H1 (cell line): ENCODE data around the gene RUFY4. TPM values are rescaled to one million over a fixed set of nuclear protein-coding genes. Genes with fewer than 3 reads are reported as not detected.
A peak's percentile ranks its signal among the peaks of the same experiment; 100 is the strongest.

Experiments
- CTCF ChIA-PET: fragments of 300-600 bp; sonication (Branson Sonifier 250); formaldehyde crosslinking; loops from one replicate; lab custom pipeline; 2021; ENCODE audit not compliant: partially characterized antibody; lab: Charles Lee
- POLR2A ChIA-PET: fragments of 300-600 bp; sonication (Branson Sonifier 250); formaldehyde crosslinking; loops from one replicate; lab custom pipeline; 2021; ENCODE audit warnings: inconsistent platforms; ENCODE audit not compliant: partially characterized antibody; lab: Charles Lee
- DNase-seq, 2 experiments: peaks; one replicate each; pipeline versions ENCODE4 v3.0.0 to v3.0.0-alpha.2; 2010 to 2022; ENCODE audit warnings: low spot score in 2 of 2, low read depth in 1 of 2, mixed read lengths in 1 of 2
- FAIRE-seq: peaks from 2 replicates; lab custom pipeline; 2011; peaks lifted over from hg19 to GRCh38; lab: Jason Lieb, UNC
- H2AFZ ChIP-seq: 2 replicates; pipeline ENCODE4 v1.8.1; 2012; ENCODE audit warnings: low read length, inconsistent platforms
- H2AK5ac ChIP-seq: 2 replicates; pipeline ENCODE4 v1.6.1; 2013; ENCODE audit warnings: low read depth, low read length
- H2BK120ac ChIP-seq: replicated peaks from 2 replicates; pipeline ENCODE3; 2013; ENCODE audit warnings: low read depth, low read length, inconsistent platforms
- H2BK12ac ChIP-seq: 2 replicates; pipeline ENCODE4 v1.6.1; 2013; ENCODE audit warnings: low read depth, low read length
- H2BK15ac ChIP-seq: 2 replicates; pipeline ENCODE4 v1.6.1; 2013; ENCODE audit warnings: low read length
- H2BK20ac ChIP-seq: 2 replicates; pipeline ENCODE4 v1.6.1; 2013; ENCODE audit warnings: low read length
- H2BK5ac ChIP-seq: 2 replicates; pipeline ENCODE4 v1.6.1; 2013; ENCODE audit warnings: low read depth, low read length
- H3K14ac ChIP-seq: 2 replicates; pipeline ENCODE4 v1.6.1; 2013; ENCODE audit warnings: inconsistent platforms; ENCODE audit not compliant: insufficient read length
- H3K18ac ChIP-seq: 2 replicates; pipeline ENCODE4 v1.6.1; 2013; ENCODE audit warnings: low read length; ENCODE audit errors: extremely low read depth
- H3K23ac ChIP-seq: 2 replicates; pipeline ENCODE4 v1.6.1; 2013; ENCODE audit warnings: inconsistent platforms; ENCODE audit not compliant: insufficient read length
- H3K23me2 ChIP-seq: 2 replicates; pipeline ENCODE4 v1.6.1; 2013; ENCODE audit warnings: low read depth, low read length
- H3K27ac ChIP-seq: 2 replicates; pipeline ENCODE4 v1.6.1; 2011; ENCODE audit warnings: low read depth, low read length, inconsistent platforms
- H3K27me3 ChIP-seq, 4 experiments: replicated peaks in 1 of 4; 1 replicate in 1 of 4; 2 replicates in 3 of 4; pipeline versions ENCODE4 v1.6.1 to v1.8.1; 2011 to 2013; ENCODE audit warnings: low read length in 3 of 4, mild to moderate bottlenecking in 3 of 4, inconsistent platforms in 2 of 4, mixed read lengths in 2 of 4, moderate library complexity in 1 of 4; ENCODE audit not compliant: control insufficient read depth in 3 of 4, insufficient read depth in 3 of 4; ENCODE audit errors: extremely low read depth in 1 of 4
- H3K36me3 ChIP-seq, 4 experiments: 2 replicates each; pipeline versions ENCODE4 v1.6.1 to v1.8.1; 2011 to 2013; ENCODE audit warnings: mild to moderate bottlenecking in 4 of 4, low read length in 3 of 4, moderate library complexity in 2 of 4, control low read depth in 1 of 4, inconsistent platforms in 1 of 4; ENCODE audit not compliant: insufficient read depth in 4 of 4, control insufficient read depth in 2 of 4
- H3K4ac ChIP-seq: replicated peaks from 2 replicates; pipeline ENCODE3; 2013; ENCODE audit warnings: low read length, low read depth, mixed read lengths, inconsistent platforms; ENCODE audit not compliant: insufficient read length
- H3K4me1 ChIP-seq, 4 experiments: replicated peaks in 1 of 4; 1 replicate in 1 of 4; 2 replicates in 3 of 4; pipeline versions ENCODE4 v1.6.1 to v1.8.1; 2011 to 2013; ENCODE audit warnings: low read length in 3 of 4, inconsistent platforms in 2 of 4, mixed read lengths in 1 of 4; ENCODE audit not compliant: insufficient read depth in 4 of 4, control insufficient read depth in 3 of 4
- H3K4me2 ChIP-seq, 2 experiments: 2 replicates each; pipeline versions ENCODE4 v1.6.1 to v1.8.1; 2011 to 2013; ENCODE audit warnings: low read depth in 2 of 2, low read length in 2 of 2, control low read depth in 1 of 2, inconsistent platforms in 1 of 2, mild to moderate bottlenecking in 1 of 2; ENCODE audit not compliant: insufficient read depth in 1 of 2
- H3K4me3 ChIP-seq, 4 experiments: fragments of 200-600, 300-600 bp in 1 of 4; sonication (generic), shearing (Covaris generic), sonication (Bioruptor Twin) in 1 of 4; 2 replicates each; pipeline versions ENCODE4 v1.5.1 to v1.8.1; 2011 to 2016; ENCODE audit warnings: low read length in 4 of 4, low read depth in 3 of 4, control low read depth in 2 of 4, inconsistent platforms in 2 of 4, mild to moderate bottlenecking in 2 of 4, mixed read lengths in 1 of 4, moderate library complexity in 1 of 4; ENCODE audit not compliant: insufficient read depth in 2 of 4; ENCODE audit errors: extremely low read depth in 1 of 4
- H3K56ac ChIP-seq: replicated peaks from 2 replicates; pipeline ENCODE3; 2013; ENCODE audit warnings: low read depth, mild to moderate bottlenecking, mixed read lengths, low read length, inconsistent platforms; ENCODE audit not compliant: insufficient read length
- H3K79me1 ChIP-seq: 2 replicates; pipeline ENCODE4 v1.6.1; 2013; ENCODE audit warnings: low read depth, low read length, control low read depth
- H3K79me2 ChIP-seq, 2 experiments: 2 replicates each; pipeline versions ENCODE4 v1.6.1 to v1.8.1; 2012 to 2013; ENCODE audit warnings: low read length in 2 of 2, mild to moderate bottlenecking in 2 of 2, inconsistent platforms in 1 of 2; ENCODE audit not compliant: insufficient read depth in 2 of 2, control insufficient read depth in 1 of 2
- H3K9ac ChIP-seq, 4 experiments: replicated peaks in 1 of 4; 1 replicate in 1 of 4; 2 replicates in 3 of 4; pipeline versions ENCODE4 v1.6.1 to v1.8.1; 2011 to 2013; ENCODE audit warnings: low read depth in 3 of 4, low read length in 3 of 4, control low read depth in 2 of 4, mild to moderate bottlenecking in 2 of 4, moderate library complexity in 2 of 4, inconsistent platforms in 1 of 4; ENCODE audit errors: extremely low read depth in 1 of 4
- H3K9me3 ChIP-seq, 2 experiments: 2 replicates each; pipeline versions ENCODE4 v1.6.1 to v1.8.1; 2012 to 2013; ENCODE audit warnings: mild to moderate bottlenecking in 2 of 2, moderate library complexity in 2 of 2, control low read depth in 1 of 2, inconsistent platforms in 1 of 2, low read depth in 1 of 2, low read length in 1 of 2, mixed read lengths in 1 of 2; ENCODE audit not compliant: insufficient read depth in 2 of 2
- H4K20me1 ChIP-seq, 2 experiments: replicated peaks in 1 of 2; 2 replicates each; pipeline versions ENCODE3 to v1.8.1; 2011 to 2013; ENCODE audit warnings: inconsistent platforms in 2 of 2, low read length in 2 of 2, mild to moderate bottlenecking in 1 of 2; ENCODE audit not compliant: insufficient read depth in 2 of 2, control insufficient read depth in 1 of 2
- H4K5ac ChIP-seq: 2 replicates; pipeline ENCODE4 v1.6.1; 2013; ENCODE audit warnings: low read length, low read depth, mixed read lengths, inconsistent platforms; ENCODE audit not compliant: insufficient read length
- H4K8ac ChIP-seq: 2 replicates; pipeline ENCODE4 v1.8.0; 2013; ENCODE audit warnings: mild to moderate bottlenecking, moderate library complexity, low read length, inconsistent platforms; ENCODE audit not compliant: insufficient read depth; ENCODE audit errors: extremely low read depth
- H4K91ac ChIP-seq: replicated peaks from 2 replicates; pipeline ENCODE3; 2013; ENCODE audit warnings: low read length, mixed read lengths, inconsistent platforms; ENCODE audit not compliant: insufficient read length
- CBX8 ChIP-seq: fragments of 300-800, 300-1000 bp; sonication (generic); IDR thresholded peaks from 2 replicates; pipeline ENCODE4 v1.7.1; 2016; ENCODE audit warnings: low read depth, low read length, borderline replicate concordance
- JUN ChIP-seq: IDR thresholded peaks from 2 replicates; pipeline ENCODE4 v1.6.1; 2011; ENCODE audit warnings: low read depth, mild to moderate bottlenecking, improper control_type of control experiment, low read length
- PHF8 ChIP-seq: fragments of 200-600 bp; sonication (generic); conservative IDR thresholded peaks from 2 replicates; pipeline ENCODE4 v1.7.1; 2012; ENCODE audit warnings: low read depth, mild to moderate bottlenecking, inconsistent platforms, low read length, moderate library complexity
- POU5F1 ChIP-seq: IDR thresholded peaks from 2 replicates; pipeline ENCODE4 v1.6.1; 2011; ENCODE audit warnings: low read depth, mild to moderate bottlenecking, low read length, moderate library complexity
- RFX5 ChIP-seq: IDR thresholded peaks from 2 replicates; pipeline ENCODE4 v1.6.1; 2011; ENCODE audit warnings: low read depth, low read length, improper control_type of control experiment, borderline replicate concordance
- RNF2 ChIP-seq: fragments of 200-900, 300-1000 bp; sonication (generic); IDR thresholded peaks from 2 replicates; pipeline ENCODE4 v1.7.1; 2016; ENCODE audit warnings: borderline replicate concordance, low read depth, mild to moderate bottlenecking, antibody characterized with exemption, low read length; ENCODE audit not compliant: poor library complexity, severe bottlenecking; ENCODE audit errors: missing control alignments
- SIRT6 ChIP-seq: IDR thresholded peaks from one replicate; pipeline ENCODE4 v1.7.1; 2012; ENCODE audit warnings: low read length, inconsistent platforms
- ZNF274 ChIP-seq: IDR thresholded peaks from 2 replicates; pipeline ENCODE4 v1.7.0; 2012; ENCODE audit warnings: low read length, borderline replicate concordance; ENCODE audit errors: extremely low read depth
- WGBS, 2 experiments: shearing (Covaris generic) in 1 of 2; methylation state at CpG; one replicate each; pipeline versions ENCODE4 v1.1.6 to v1.1.7; 2013 to 2015; ENCODE audit warnings: low lambda C conversion rate in 2 of 2, mixed read lengths in 2 of 2, inconsistent platforms in 1 of 2, low coverage in 1 of 2, missing lambda C conversion rate in 1 of 2; ENCODE audit not compliant: insufficient replicate concordance in 2 of 2, insufficient coverage in 1 of 2, insufficient read length in 1 of 2; ENCODE audit errors: extremely low coverage in 1 of 2, missing lambda C conversion rate in 1 of 2; 5-methylcytosine and 5-hydroxymethylcytosine counted together
- polyA plus RNA-seq, 7 experiments: library from polyadenylated mRNA; depleted of rRNA in 3 of 7; stranded (reverse) in 5 of 7; unstranded in 2 of 7; fragments of >200 nt in 5 of 7; fragments of 200-250 nt in 2 of 7; gene quantifications; 1 replicate in 5 of 7; 2 replicates in 1 of 7; 4 replicates in 1 of 7; pipeline versions ENCODE4 v1.2.1 to v1.2.3, GENCODE V29; 2011 to 2013; ENCODE audit warnings: missing spikeins in 2 of 7, mixed read lengths in 2 of 7
- total RNA-seq: library from RNA; stranded (reverse); fragmentation: NEBNext Ultra II Directional; extraction: Animal tissue kit (Norgen Biotek cat#: 25700); gene quantifications from 2 replicates; pipeline ENCODE4 v1.2.1, GENCODE V29; 2021

Gene RUFY4
- total and polyA plus RNA-seq, 2 of the 8 experiments (the other 6 are each of a cell fraction or from before 2014, with no cell fraction given) = 0.32 to 0.38 TPM

DNA sequence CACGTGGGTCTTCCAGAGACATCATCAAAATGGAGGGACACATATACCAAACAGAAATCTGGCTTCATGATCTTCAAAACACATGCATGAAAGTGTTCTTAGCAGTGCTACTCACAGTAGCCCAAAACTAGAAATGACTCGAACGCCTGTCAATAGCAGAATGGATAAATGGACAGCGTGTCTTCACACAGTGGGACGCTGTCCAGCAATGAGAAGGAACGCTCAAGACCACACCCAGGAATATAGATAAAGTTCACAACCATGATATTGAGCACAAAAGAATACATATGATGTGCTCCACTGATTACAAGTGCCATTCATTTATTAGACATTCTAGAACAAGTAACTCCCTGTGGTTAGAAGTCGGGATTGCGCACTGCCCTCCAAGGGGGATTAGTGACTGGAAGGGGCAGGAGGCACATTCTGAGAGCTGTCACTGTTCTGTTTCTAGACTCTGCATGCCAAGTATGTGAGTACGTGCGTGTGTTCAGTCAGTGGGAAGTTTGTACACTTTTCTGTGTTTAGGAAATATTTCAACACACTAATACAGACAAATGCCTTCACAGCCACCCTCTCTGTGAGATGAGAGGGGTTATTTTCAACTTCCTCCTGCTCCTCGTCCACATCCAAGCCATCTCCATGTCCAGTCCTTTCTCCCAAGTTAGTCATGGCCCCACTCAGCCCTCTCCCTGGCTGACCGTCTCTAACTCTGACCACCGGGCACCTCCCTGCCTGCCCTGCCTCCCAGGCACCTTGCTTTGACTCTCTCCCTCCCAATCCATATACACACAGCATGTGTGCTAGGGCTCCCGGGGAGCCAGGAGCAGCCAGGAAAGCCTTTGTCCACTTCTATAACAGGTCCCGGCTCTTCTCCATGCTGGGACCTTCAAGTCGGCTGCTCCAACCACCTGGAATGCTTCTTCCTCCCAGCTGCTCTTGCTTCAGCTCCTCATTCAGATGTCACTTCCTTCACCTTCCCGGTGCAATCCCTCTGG lies 39.4 kb upstream of the RUFY4 start:
- Histone ChIP-seq H3K27me3 (peaks cover 6 to 24% (median 20%) of the 10 kb centered on the region in 4 experiments), H3K4me2 (no peak overlapping the region), H3K9ac (no peak overlapping the region), H3K4me1 (peaks cover 0 to 20% (median 5%) of the 10 kb centered on the region in 4 experiments; a peak in 6 of 7 replicates), H3K23ac (no peak overlapping the region), H2BK15ac (peak overlapping the region; percentile 20; the same call in 1 of the 2 replicates), H4K20me1 (peaks cover 0 to 8% of the 10 kb centered on the region in 2 experiments), H4K5ac (no peak overlapping the region), H2AFZ (no peak overlapping the region), H3K4ac (no peak overlapping the region), H2AK5ac (no peak overlapping the region), H3K36me3 (no peaks in the 10 kb centered on the region), H3K9me3 (no peaks in the 10 kb centered on the region), H2BK120ac (no peak overlapping the region), H4K91ac (no peak overlapping the region), H2BK20ac (no peak overlapping the region), H4K8ac (no peak overlapping the region), H2BK5ac (no peak overlapping the region), H3K23me2 (peaks cover 17% of the 10 kb centered on the region; the same call in 1 of the 2 replicates), H3K79me2 (no peaks in the 10 kb centered on the region), H3K4me3 (no peak overlapping the region), H3K27ac (no peak overlapping the region), H3K56ac (no peak overlapping the region), H3K18ac (no peak overlapping the region), H2BK12ac (no peak overlapping the region; the same call in 1 of the 2 replicates), H3K14ac (no peak overlapping the region), H3K79me1 (no peaks in the 10 kb centered on the region)
- TF ChIP-seq PHF8 = no peak
- TF ChIP-seq ZNF274 = no peak
- no peak for TF ChIP-seq POU5F1
- no peak for TF ChIP-seq RFX5
- TF ChIP-seq JUN = no peak
- no peak for TF ChIP-seq SIRT6
- TF ChIP-seq RNF2 = no peak
- TF ChIP-seq CBX8 = no peak
- peak in 1 of 2 experiments; percentile 26 for DNase-seq
- ChIA-PET CTCF (interaction anchor here (0.9 to 3.3 kb wide), 3 partner anchors 19 to 98 kb away, joined by 3 to 12 read pairs (median 10); no protein-coding TSS in a partner anchor), POLR2A (no interaction called here)
- WGBS, 2 experiments = 86% methylated on average over 17 of the region's 17 CpGs; no CpG with 5 or more reads in 1 of the 2 experiments
- FAIRE-seq = no peak
